HEK293 (cell line): ENCODE data around the gene GPSM1.

Experiments used
- CTCF ChIA-PET: fragments of 350-600 bp; formaldehyde crosslinking; extraction: SDS; loops from one replicate; lab custom pipeline; 2021; ENCODE audit warnings: antibody characterized with exemption; lab: Yijun Ruan, JAX
- POLR2A ChIA-PET: fragments of 300-600 bp; formaldehyde crosslinking; extraction: SDS; loops from one replicate; lab custom pipeline; 2020; ENCODE audit warnings: antibody characterized with exemption, inconsistent platforms; lab: Yijun Ruan, JAX
- H3K27ac ChIP-seq: fragments of 200-500 bp; sonication (Bioruptor generic); 2 replicates; pipeline ENCODE4 v1.5.1; 2014; ENCODE audit warnings: low read depth, low read length, control low read depth, inconsistent platforms; ENCODE audit errors: extremely low read depth
- H3K36me3 ChIP-seq, 2 experiments: fragments of 200-500 bp in 1 of 2; sonication (Bioruptor generic) in 1 of 2; 1 replicate in 1 of 2; 2 replicates in 1 of 2; pipeline ENCODE4 v1.5.1; 2014 to 2017; ENCODE audit warnings: inconsistent platforms in 2 of 2, low read length in 2 of 2; ENCODE audit not compliant: control insufficient read depth in 2 of 2, insufficient read depth in 1 of 2
- H3K4me1 ChIP-seq: fragments of 200-500 bp; sonication (Bioruptor generic); 2 replicates; pipeline ENCODE4 v1.5.1; 2014; ENCODE audit warnings: mild to moderate bottlenecking, low read length, inconsistent platforms; ENCODE audit not compliant: control insufficient read depth, insufficient read depth
- H3K4me3 ChIP-seq: 2 replicates; pipeline ENCODE4 v1.5.1; 2011; ENCODE audit warnings: low read depth, mild to moderate bottlenecking, control low read depth, low read length, moderate library complexity
- H3K9me3 ChIP-seq: fragments of 200-500 bp; sonication (Bioruptor generic); 2 replicates; pipeline ENCODE4 v1.5.1; 2014; ENCODE audit warnings: low read depth, low read length, inconsistent platforms; ENCODE audit not compliant: control insufficient read depth, insufficient read depth
- BCL11A ChIP-seq: fragments of 450-650 bp; formaldehyde crosslinking; IDR thresholded peaks from 2 replicates; pipeline ENCODE4 v1.5.1; 2016; ENCODE audit warnings: low read depth, missing biosample characterization, missing genetic modification characterization
- EGR2 ChIP-seq: fragments of 450-650 bp; formaldehyde crosslinking; IDR thresholded peaks from 2 replicates; pipeline ENCODE4 v1.5.1; 2016; ENCODE audit warnings: low read depth, missing biosample characterization, missing genetic modification characterization
- PRDM1 ChIP-seq: fragments of 450-650 bp; formaldehyde crosslinking; IDR thresholded peaks from 2 replicates; pipeline ENCODE4; 2016; ENCODE audit warnings: missing biosample characterization, missing genetic modification characterization
- ZNF174 ChIP-seq: fragments of 450-650 bp; formaldehyde crosslinking; IDR thresholded peaks from 2 replicates; pipeline ENCODE4 v1.5.0; 2017; ENCODE audit warnings: missing biosample characterization, mild to moderate bottlenecking, missing genetic modification characterization
- ZSCAN4 ChIP-seq: fragments of 450-650 bp; formaldehyde crosslinking; IDR thresholded peaks from 2 replicates; pipeline ENCODE4 v1.5.1; 2017; ENCODE audit warnings: missing biosample characterization, missing genetic modification characterization

Gene GPSM1

GRCh38 chr9:136407911-136408310 lies 80.6 kb downstream of the GPSM1 start:
- no peaks in the 10 kb centered on the region for H3K9me3 ChIP-seq
- H3K4me1 ChIP-seq = peaks cover 11% of the 10 kb centered on the region
- CTCF ChIA-PET = interaction anchor here (0.6 to 2.6 kb wide), 5 partner anchors 7 to 621 kb away, joined by 3 to 28 read pairs (median 4); no protein-coding TSS in a partner anchor
- TF ChIP-seq ZNF174 (no peak), EGR2 (tag by site-specific recombination) (peak; percentile 64), PRDM1 (tag by site-specific recombination) (no peak), BCL11A (no peak), ZSCAN4 (tag by site-specific recombination) (no peak)
- TF ChIP-seq, all 188 proteins: peak for 1
- peaks cover 10 to 63% of the 10 kb centered on the region in 2 experiments; a peak in 2 of 3 replicates for H3K36me3 ChIP-seq
- POLR2A ChIA-PET = interaction anchor here (0.7 to 2.8 kb wide), 3 partner anchors 44 to 63 kb away, joined by 3 to 13 read pairs (median 5); no protein-coding TSS in a partner anchor
- H3K27ac ChIP-seq = no peak overlapping the region
- H3K4me3 ChIP-seq = no peak overlapping the region
